CD14-positive monocyte (primary cell): ENCODE measurements around the gene ULK4. TPM values are rescaled to one million over a fixed set of nuclear protein-coding genes. Genes with fewer than 3 reads are reported as not detected.

Experiments used
- DNase-seq, 3 donors: peaks; one replicate each; pipeline ENCODE4 v3.0.0-alpha.2; 2011 to 2022
- H2AFZ ChIP-seq: 2 replicates; pipeline ENCODE4 v1.6.0; 2012; ENCODE audit warnings: mild to moderate bottlenecking, low read depth, low read length, inconsistent platforms; ENCODE audit not compliant: insufficient read depth, poor library complexity, severe bottlenecking
- H3K27ac ChIP-seq, 2 donors: 1 replicate in 1 of 2; 2 replicates in 1 of 2; pipeline ENCODE4 v1.5.1; 2012 to 2013; ENCODE audit warnings: low read length in 2 of 2, control low read depth in 1 of 2, inconsistent platforms in 1 of 2, low read depth in 1 of 2, mild to moderate bottlenecking in 1 of 2
- H3K27me3 ChIP-seq, 2 donors: one replicate each; pipeline versions ENCODE4 v1.6.0 to v1.6.1; 2011 to 2013; ENCODE audit warnings: low read length in 2 of 2; ENCODE audit not compliant: control insufficient read depth in 2 of 2, insufficient read depth in 2 of 2
- H3K36me3 ChIP-seq, 2 donors: replicated peaks in 1 of 2; 1 replicate in 1 of 2; 2 replicates in 1 of 2; pipeline versions ENCODE4 v1.5.1 to v1.6.1; 2012 to 2013; ENCODE audit warnings: low read length in 2 of 2, control low read depth in 1 of 2, inconsistent platforms in 1 of 2, mild to moderate bottlenecking in 1 of 2; ENCODE audit not compliant: insufficient read depth in 2 of 2, control insufficient read depth in 1 of 2
- H3K4me1 ChIP-seq, 2 donors: 1 replicate in 1 of 2; 2 replicates in 1 of 2; pipeline versions ENCODE4 v1.5.1 to v1.6.1; 2012 to 2013; ENCODE audit warnings: low read length in 2 of 2, control low read depth in 1 of 2, inconsistent platforms in 1 of 2, mild to moderate bottlenecking in 1 of 2, moderate library complexity in 1 of 2; ENCODE audit not compliant: insufficient read depth in 2 of 2, control insufficient read depth in 1 of 2
- H3K4me2 ChIP-seq: replicated peaks from 2 replicates; pipeline ENCODE3; 2012; ENCODE audit warnings: low read length, moderate library complexity, mild to moderate bottlenecking; ENCODE audit not compliant: poor library complexity, severe bottlenecking; ENCODE audit errors: extremely low read depth
- H3K4me3 ChIP-seq, 3 experiments: fragments of 200-600 bp in 1 of 3; sonication (generic) in 1 of 3; replicated peaks in 1 of 3; 1 replicate in 2 of 3; 2 replicates in 1 of 3; pipeline ENCODE4 v1.5.1; 2011 to 2013; ENCODE audit warnings: low read length in 3 of 3, mild to moderate bottlenecking in 3 of 3, control low read depth in 2 of 3, low read depth in 2 of 3, inconsistent platforms in 1 of 3, moderate library complexity in 1 of 3
- H3K79me2 ChIP-seq: 2 replicates; pipeline ENCODE4 v1.6.0; 2012; ENCODE audit warnings: mild to moderate bottlenecking, control low read depth, inconsistent platforms, low read length, moderate library complexity; ENCODE audit not compliant: insufficient read depth
- H3K9ac ChIP-seq: 2 replicates; pipeline ENCODE4 v1.6.0; 2017; ENCODE audit warnings: low read length, mild to moderate bottlenecking; ENCODE audit not compliant: insufficient read depth, poor library complexity, severe bottlenecking
- H3K9me3 ChIP-seq, 2 donors: replicated peaks in 1 of 2; 1 replicate in 1 of 2; 2 replicates in 1 of 2; pipeline versions ENCODE4 v1.5.1 to v1.6.1; 2012 to 2013; ENCODE audit warnings: low read length in 2 of 2, control low read depth in 1 of 2; ENCODE audit not compliant: control insufficient read depth in 1 of 2, insufficient read depth in 1 of 2
- H4K20me1 ChIP-seq: 2 replicates; pipeline ENCODE4 v1.6.0; 2012; ENCODE audit warnings: mild to moderate bottlenecking, low read length, control low read depth, moderate library complexity; ENCODE audit not compliant: insufficient read depth
- H3K27ac Mint-ChIP-seq, 7 donors: one replicate each; pipeline ENCODE4 v1.8.0; 2020; ENCODE audit warnings: mild to moderate bottlenecking in 7 of 7, mixed read lengths in 7 of 7, moderate library complexity in 6 of 7, inconsistent platforms in 2 of 7
- H3K27me3 Mint-ChIP-seq, 3 donors: one replicate each; pipeline ENCODE4 v1.8.0; 2021 to 2022; ENCODE audit warnings: low read depth in 3 of 3, mild to moderate bottlenecking in 3 of 3, mixed read lengths in 3 of 3, moderate library complexity in 3 of 3, inconsistent platforms in 1 of 3
- H3K36me3 Mint-ChIP-seq, 2 donors: one replicate each; pipeline ENCODE4 v1.8.0; 2020; ENCODE audit warnings: mixed read lengths in 2 of 2, inconsistent platforms in 1 of 2, mild to moderate bottlenecking in 1 of 2
- H3K4me1 Mint-ChIP-seq: one replicate; pipeline ENCODE4 v1.8.0; 2020; ENCODE audit warnings: mild to moderate bottlenecking, mixed read lengths
- H3K4me3 Mint-ChIP-seq, 2 donors: one replicate each; pipeline ENCODE4 v1.8.0; 2020; ENCODE audit warnings: mild to moderate bottlenecking in 2 of 2, mixed read lengths in 2 of 2, moderate library complexity in 1 of 2
- H3K9me3 Mint-ChIP-seq, 7 donors: one replicate each; pipeline ENCODE4 v1.8.0; 2020 to 2022; ENCODE audit warnings: mixed read lengths in 7 of 7, mild to moderate bottlenecking in 6 of 7, moderate library complexity in 6 of 7, inconsistent platforms in 2 of 7
- WGBS: methylation state at CpG from one replicate; pipeline ENCODE4 v1.1.5; 2013; ENCODE audit warnings: missing lambda C conversion rate; ENCODE audit not compliant: insufficient coverage; 5-methylcytosine and 5-hydroxymethylcytosine counted together
- intact Hi-C, 2 donors: fragments of 100-400 bp; cut with micrococcal nuclease; formaldehyde crosslinking; loops; one replicate each; pipeline versions ENCODE4 v1.15.0 to v1.15.1; 2023
- polyA plus RNA-seq, 3 donors: library from polyadenylated mRNA; depleted of rRNA in 1 of 3; unstranded in 2 of 3; stranded (reverse) in 1 of 3; fragments of 300-500 nt in 2 of 3; fragments of >200 nt in 1 of 3; fragmentation: Illumina TruSeq in 2 of 3; gene quantifications; 1 replicate in 2 of 3; 2 replicates in 1 of 3; pipeline ENCODE4 v1.2.3, GENCODE V29; 2012 to 2021
- TF ChIP-seq, protein P1 (sequence below): fragments of 200-600 bp; IDR thresholded peaks from one replicate; pipeline ENCODE4 v1.8.0; 2022; ENCODE audit warnings: antibody characterized with exemption, mild to moderate bottlenecking

The ULK4 gene
- polyA plus RNA-seq, 3 donors = 6.7 to 14.0 (median 11.8) TPM

DNA sequence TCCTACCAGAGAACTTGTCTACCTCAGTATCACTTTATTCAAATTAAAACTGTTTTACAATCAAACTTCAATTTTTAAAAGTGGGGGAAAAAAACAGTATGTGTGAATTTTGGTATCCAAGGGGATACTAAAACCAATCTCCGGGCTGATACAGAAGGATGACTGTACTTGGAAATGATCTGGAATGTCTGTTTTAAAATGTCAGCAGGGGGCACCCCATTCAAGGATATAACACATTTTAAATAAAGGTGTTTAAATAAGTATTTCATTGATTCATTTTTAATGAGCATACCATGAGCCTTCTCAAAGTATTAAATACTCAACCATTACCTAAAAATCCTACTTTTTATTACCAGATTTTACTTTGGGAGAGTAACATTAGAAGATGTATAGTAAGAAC is 67.9 kb downstream of the ULK4 start:
- H3K4me1 ChIP-seq = no peaks in the 10 kb centered on the region
- Mint-ChIP-seq H3K9me3 (peaks cover 12 to 19% (median 16%) of the 10 kb centered on the region in 7 donors), H3K4me1 (no peaks in the 10 kb centered on the region), H3K36me3 (peaks cover 28 to 49% of the 10 kb centered on the region in 2 donors), H3K4me3 (no peak overlapping the region), H3K27me3 (peaks cover 0 to 1% (median 0%) of the 10 kb centered on the region in 3 donors), H3K27ac (no peak overlapping the region)
- H3K79me2 ChIP-seq = no peaks in the 10 kb centered on the region
- no peak overlapping the region for H3K4me3 ChIP-seq
- no CpG with 5 or more reads among the region's 1 CpG for WGBS
- intact Hi-C loops = loop anchor here (5.0 to 10.0 kb wide), 4 partner anchors 201 to 651 kb away; partner anchors contain the start of gene TRAK1 (in 1 of the 2)
- H2AFZ ChIP-seq = no peak overlapping the region
- peaks cover 9 to 15% of the 10 kb centered on the region in 2 donors for H3K9me3 ChIP-seq
- no peaks in the 10 kb centered on the region for H4K20me1 ChIP-seq
- no peak overlapping the region for H3K4me2 ChIP-seq
- peak; percentile 3 to 19 (median 16) for DNase-seq
- peaks cover 6 to 17% of the 10 kb centered on the region in 2 donors for H3K36me3 ChIP-seq
- H3K9ac ChIP-seq = no peak overlapping the region
- no peaks in the 10 kb centered on the region for H3K27me3 ChIP-seq
- TF ChIP-seq, protein P1, sequence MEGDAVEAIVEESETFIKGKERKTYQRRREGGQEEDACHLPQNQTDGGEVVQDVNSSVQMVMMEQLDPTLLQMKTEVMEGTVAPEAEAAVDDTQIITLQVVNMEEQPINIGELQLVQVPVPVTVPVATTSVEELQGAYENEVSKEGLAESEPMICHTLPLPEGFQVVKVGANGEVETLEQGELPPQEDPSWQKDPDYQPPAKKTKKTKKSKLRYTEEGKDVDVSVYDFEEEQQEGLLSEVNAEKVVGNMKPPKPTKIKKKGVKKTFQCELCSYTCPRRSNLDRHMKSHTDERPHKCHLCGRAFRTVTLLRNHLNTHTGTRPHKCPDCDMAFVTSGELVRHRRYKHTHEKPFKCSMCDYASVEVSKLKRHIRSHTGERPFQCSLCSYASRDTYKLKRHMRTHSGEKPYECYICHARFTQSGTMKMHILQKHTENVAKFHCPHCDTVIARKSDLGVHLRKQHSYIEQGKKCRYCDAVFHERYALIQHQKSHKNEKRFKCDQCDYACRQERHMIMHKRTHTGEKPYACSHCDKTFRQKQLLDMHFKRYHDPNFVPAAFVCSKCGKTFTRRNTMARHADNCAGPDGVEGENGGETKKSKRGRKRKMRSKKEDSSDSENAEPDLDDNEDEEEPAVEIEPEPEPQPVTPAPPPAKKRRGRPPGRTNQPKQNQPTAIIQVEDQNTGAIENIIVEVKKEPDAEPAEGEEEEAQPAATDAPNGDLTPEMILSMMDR = peak; percentile 49
- no peak overlapping the region for H3K27ac ChIP-seq

DNA sequence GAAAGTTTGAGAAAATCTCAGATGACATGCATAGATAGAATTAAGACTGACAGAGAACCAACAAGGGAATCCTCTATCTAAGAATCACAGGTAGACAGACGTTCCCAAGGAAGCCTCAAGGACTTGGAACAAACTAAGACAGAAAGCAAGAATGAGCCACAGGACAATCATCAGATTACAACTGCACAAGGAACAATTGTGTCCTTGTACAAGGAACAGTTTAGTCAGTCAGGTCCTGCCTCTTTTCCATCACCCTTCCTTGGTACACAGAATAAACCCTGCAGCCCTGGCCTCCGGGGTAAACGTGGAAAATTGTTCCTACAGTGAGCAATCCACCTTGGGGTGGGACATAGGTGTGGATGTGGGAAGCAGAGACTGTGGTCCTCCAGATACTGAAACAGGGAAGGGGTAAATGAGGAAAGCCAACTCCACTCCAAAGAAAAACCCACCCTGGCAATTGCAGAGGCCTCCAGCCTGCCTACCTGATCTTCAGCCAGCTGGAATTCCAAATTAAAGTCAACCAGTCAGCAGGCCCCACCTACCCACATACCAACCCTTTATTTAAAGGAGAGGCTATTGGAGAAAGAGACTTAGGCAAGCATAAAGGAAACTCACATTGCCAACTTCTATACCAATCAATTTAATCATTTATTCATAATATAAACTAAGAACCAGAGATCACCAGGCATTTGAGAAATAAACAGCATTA is 73.4 kb downstream of the ULK4 start:
- H2AFZ ChIP-seq = no peak overlapping the region
- H3K9ac ChIP-seq = no peak overlapping the region
- TF ChIP-seq, protein P1 = no peak
- no peak overlapping the region for H3K4me2 ChIP-seq
- intact Hi-C loops = no loop called here
- Mint-ChIP-seq H3K4me3 (no peak overlapping the region), H3K9me3 (peaks cover 12 to 19% (median 16%) of the 10 kb centered on the region in 7 donors), H3K4me1 (no peaks in the 10 kb centered on the region), H3K27me3 (peaks cover 0 to 1% (median 0%) of the 10 kb centered on the region in 3 donors), H3K36me3 (peaks cover 7 to 26% of the 10 kb centered on the region in 2 donors), H3K27ac (no peak overlapping the region)
- H3K79me2 ChIP-seq = no peaks in the 10 kb centered on the region
- H3K36me3 ChIP-seq = no peaks in the 10 kb centered on the region
- no peak overlapping the region for H3K4me3 ChIP-seq
- no peak overlapping the region for H3K27ac ChIP-seq
- DNase-seq = no peak
- whole genome bisulfite sequencing = 0% methylated on average over 1 of the region's 3 CpGs
- H3K4me1 ChIP-seq = no peaks in the 10 kb centered on the region
- H3K9me3 ChIP-seq = peaks cover 9 to 15% of the 10 kb centered on the region in 2 donors
- no peaks in the 10 kb centered on the region for H4K20me1 ChIP-seq
- H3K27me3 ChIP-seq = no peaks in the 10 kb centered on the region
